Effector memory CD4-positive, alpha-beta T cell (primary cell): ENCODE measurements around the gene IQCE.

Experiments used
- DNase-seq, 3 donors: peaks; one replicate each; pipeline ENCODE4 v3.0.0-alpha.2; 2020
- H3K27ac ChIP-seq: 2 replicates; pipeline ENCODE4 v1.7.0; 2013; ENCODE audit warnings: mild to moderate bottlenecking, low read length, moderate library complexity; ENCODE audit not compliant: insufficient read depth, poor library complexity, severe bottlenecking
- H3K27me3 ChIP-seq: replicated peaks from 2 replicates; pipeline ENCODE4 v1.7.0; 2013; ENCODE audit warnings: mild to moderate bottlenecking, low read length; ENCODE audit not compliant: insufficient read depth, control insufficient read depth, poor library complexity, severe bottlenecking
- H3K36me3 ChIP-seq: 2 replicates; pipeline ENCODE4 v1.7.0; 2013; ENCODE audit warnings: mild to moderate bottlenecking, low read length, moderate library complexity; ENCODE audit not compliant: control insufficient read depth, insufficient read depth
- H3K4me1 ChIP-seq: 2 replicates; pipeline ENCODE4 v1.7.0; 2013; ENCODE audit warnings: low read length, mild to moderate bottlenecking; ENCODE audit not compliant: control insufficient read depth, insufficient read depth, poor library complexity, severe bottlenecking
- H3K4me3 ChIP-seq: 2 replicates; pipeline ENCODE4 v1.7.0; 2013; ENCODE audit warnings: low read length, low read depth, mild to moderate bottlenecking; ENCODE audit not compliant: insufficient read depth, poor library complexity, severe bottlenecking
- H3K9me3 ChIP-seq: 2 replicates; pipeline ENCODE4 v1.7.0; 2013; ENCODE audit warnings: mild to moderate bottlenecking, low read length, moderate library complexity; ENCODE audit not compliant: control insufficient read depth

IQCE gene

DNA sequence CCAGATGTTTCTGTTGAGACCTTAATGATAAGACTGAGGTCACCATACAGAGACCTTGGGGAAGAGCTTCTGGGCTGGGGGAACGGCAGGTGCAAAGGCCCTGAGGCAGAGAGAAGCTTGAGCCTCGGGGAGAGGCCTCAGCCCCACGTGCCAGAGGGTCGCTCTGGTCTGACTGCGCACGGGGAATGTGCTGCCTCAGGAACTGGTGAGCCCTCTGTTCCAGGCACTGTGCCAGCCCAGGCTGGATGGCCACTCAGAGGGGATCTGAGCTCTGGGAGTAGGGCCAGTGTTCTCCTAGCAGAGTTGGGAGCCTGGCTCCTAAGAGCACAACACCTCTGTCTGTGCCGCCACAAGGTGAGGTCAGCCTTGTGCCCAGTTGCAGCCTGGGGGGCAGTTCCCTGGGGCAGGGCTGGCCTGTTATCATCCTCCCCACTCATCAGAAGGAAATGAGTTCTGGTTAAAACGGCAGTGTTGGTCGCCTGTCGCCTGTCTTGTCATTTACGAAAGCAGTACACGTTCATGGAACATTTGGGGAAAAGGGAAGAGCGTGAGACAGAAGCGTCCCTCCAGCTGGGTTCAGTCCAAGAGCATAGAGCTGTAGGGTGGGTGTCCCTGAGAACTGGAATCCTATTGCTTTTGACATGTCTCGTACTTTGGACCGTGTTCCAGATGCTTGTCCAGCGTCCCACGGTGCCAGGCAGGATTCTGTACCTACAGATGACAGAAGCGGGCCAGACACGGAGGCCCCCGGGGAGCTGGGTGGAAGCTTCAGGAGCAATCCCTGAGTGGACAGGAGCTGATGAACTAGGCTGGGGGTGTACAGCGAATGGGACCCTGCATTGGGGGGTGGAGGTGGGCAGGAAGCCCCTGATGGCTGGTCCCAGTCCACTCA is 77.3 kb downstream of the IQCE start:
- Histone ChIP-seq H3K4me3 (no peak overlapping the region), H3K36me3 (no peaks in the 10 kb centered on the region), H3K27me3 (no peaks in the 10 kb centered on the region), H3K9me3 (no peaks in the 10 kb centered on the region), H3K4me1 (peaks cover 24% of the 10 kb centered on the region), H3K27ac (no peak overlapping the region)
- no peak for DNase-seq

DNA sequence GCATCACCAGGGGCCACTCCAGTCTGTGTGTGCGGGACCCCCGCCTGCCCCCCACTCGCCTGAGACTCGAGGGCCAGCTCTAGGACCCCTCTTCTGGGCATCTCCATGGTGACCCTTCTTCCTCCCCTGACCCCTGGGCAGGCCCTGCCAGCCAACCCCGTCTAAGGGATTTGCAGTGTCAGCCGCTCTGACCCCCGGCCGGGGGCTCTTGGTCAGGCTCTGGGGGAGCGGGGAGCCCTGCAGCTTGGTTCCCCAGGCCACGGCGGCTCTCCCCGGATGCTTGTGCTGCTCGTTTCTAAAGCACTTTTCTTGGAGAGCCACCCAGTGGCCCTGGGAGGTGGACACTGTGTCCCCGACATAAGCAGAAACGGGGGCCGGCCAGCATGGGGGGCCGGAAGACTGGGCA is 78.3 kb downstream of the IQCE start:
- Histone ChIP-seq H3K36me3 (no peaks in the 10 kb centered on the region), H3K27ac (no peak overlapping the region), H3K4me1 (peaks cover 20% of the 10 kb centered on the region), H3K4me3 (no peak overlapping the region), H3K27me3 (no peaks in the 10 kb centered on the region), H3K9me3 (no peaks in the 10 kb centered on the region)
- DNase-seq: no peak

DNA sequence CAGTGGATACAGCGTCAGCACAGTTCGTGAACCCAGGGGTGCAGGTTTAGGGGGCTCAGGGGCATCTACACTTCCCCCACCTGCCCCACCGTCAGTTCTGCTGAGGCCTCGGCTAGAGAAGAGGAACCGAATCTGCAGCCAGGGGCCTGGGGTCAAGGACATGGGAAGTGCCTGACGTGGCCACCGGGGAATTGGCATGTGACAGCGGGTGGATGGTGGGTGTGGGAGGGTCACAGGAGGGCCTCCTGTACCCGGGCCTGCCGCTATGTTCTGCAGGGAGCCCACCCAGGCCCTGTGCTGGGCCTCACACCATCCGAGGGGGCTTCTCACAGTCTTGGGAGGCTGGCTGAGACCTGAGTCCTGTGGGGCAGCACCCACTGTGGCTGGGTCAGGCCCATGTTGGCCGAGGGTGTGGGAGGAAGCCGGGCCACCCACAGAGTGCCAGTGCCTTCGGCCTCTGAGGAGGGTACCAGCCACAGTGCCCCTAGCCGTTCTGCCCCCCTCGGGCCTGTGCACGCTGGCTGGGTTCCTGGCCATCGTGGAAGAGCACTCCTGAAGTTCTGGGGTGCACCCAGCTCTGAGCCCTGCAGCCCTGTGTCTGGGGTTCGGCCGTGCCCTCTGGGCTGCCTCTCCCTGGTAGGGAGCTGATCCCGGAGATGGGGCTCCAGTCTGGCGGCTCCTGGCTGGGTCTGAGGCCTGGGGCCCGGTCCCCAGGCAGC is 78.9 kb downstream of the IQCE start:
- no peak for DNase-seq
- peaks cover 14% of the 10 kb centered on the region for H3K4me1 ChIP-seq
- no peak overlapping the region for H3K27ac ChIP-seq
- no peak overlapping the region for H3K4me3 ChIP-seq
- H3K9me3 ChIP-seq: no peaks in the 10 kb centered on the region
- H3K27me3 ChIP-seq: no peaks in the 10 kb centered on the region
- no peaks in the 10 kb centered on the region for H3K36me3 ChIP-seq

DNA sequence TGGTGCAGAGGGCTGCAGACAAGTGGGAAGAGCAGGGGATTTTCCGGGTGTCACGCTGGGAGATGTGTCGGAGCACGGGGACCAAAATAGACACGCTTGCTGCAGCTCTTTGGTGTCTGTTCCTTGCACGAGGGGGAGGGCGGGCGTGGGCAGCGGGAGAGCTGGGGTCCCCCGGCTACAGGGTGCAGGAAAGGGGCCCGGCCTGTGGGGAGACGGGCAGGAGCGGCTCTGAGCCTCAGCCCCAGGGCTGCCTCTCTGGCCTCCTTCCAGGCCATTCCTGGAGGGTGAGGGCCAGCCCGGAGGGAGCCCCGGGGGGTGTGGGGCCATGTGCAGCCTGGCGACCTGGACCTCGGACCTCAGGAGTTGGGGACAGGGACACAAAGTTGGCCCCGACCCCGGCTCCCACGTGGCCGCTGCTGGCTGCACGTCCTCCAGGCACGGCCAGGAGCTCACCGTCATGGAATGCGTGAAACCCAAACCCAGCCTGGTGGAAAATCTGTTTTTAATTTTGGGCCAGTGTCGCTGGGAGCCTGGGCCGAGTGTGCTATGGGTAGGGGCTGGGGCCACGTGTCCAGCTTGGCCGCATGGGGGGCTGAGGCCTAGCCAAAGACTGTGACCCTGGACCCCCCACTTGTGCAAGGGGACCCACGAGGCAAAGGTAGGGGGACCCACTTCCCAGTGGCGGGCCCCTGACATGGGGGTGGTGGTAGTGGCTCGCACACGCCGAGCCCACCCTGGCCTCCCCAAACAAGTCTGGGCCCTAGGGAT is 79.6 kb downstream of the IQCE start:
- Histone ChIP-seq H3K4me3 (no peak overlapping the region), H3K27me3 (no peaks in the 10 kb centered on the region), H3K36me3 (no peaks in the 10 kb centered on the region), H3K4me1 (peaks cover 7% of the 10 kb centered on the region), H3K27ac (no peak overlapping the region), H3K9me3 (no peaks in the 10 kb centered on the region)
- DNase-seq: no peak

DNA sequence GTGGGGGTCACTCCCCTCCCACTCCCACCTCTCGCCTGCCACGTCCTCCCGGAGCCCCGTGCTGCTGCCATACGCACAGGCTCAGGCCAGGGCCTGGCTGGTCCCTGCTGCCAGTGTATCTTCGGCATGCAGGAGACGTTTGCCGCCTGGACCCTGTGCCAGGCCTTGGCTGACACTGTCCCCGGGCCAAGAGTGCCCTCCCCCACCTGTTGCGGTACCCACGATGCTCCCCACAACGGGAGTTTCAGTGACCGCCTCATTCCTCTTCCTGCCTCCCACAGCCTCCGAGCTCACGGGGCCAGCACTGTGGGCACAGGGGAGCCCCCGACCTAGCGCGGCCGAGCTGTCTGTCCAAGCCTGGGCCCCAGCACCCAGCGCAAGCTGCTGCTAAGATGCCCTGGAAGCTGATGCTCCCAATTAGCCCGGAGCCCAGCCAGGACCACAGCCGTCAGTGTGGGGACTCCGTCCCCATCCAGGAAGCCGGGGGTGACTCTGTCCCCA is 80.5 kb downstream of the IQCE start:
- no peak for DNase-seq
- Histone ChIP-seq H3K4me1 (no peaks in the 10 kb centered on the region), H3K27me3 (no peaks in the 10 kb centered on the region), H3K36me3 (no peaks in the 10 kb centered on the region), H3K27ac (no peak overlapping the region), H3K4me3 (no peak overlapping the region), H3K9me3 (no peaks in the 10 kb centered on the region)

DNA sequence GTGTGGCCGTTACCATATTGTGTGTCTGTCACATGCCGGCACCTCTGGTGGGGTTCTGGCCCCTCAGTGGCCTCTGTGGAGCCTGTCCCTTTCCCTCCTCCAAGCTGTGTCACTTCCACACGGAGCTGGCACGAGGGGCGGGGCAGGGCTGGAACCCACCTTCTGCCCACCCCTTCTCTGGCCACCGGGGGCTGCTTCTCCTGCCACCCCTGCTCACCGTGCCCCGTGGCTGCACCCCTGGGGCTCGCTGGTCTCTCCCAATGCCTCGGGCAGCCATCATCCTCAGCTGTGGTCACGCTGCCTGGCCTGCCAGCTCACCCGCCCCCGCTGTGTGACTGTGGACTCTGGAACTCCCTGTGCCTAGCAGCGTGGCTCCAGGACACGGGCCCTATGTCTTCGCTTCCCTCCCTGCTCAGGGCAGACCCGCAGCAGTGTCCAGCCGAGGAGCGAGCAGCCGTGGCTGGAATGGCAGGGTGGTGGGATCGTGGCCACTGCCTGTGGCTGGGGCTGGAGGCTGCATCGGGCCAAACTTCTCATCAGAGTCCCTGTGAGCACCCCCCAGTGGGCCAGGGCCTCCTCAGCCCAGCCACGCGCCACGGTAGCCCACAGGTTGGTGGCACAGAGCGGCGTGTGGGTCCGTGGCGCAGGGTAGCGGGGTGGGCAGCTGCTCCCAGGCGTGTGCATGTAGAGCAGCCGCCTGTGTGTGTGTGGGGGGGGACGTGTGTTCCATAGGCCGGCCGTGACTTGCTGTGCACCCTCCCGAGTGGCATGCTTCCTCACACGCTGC is 81.1 kb downstream of the IQCE start:
- Histone ChIP-seq H3K36me3 (no peaks in the 10 kb centered on the region), H3K4me3 (no peak overlapping the region), H3K27ac (no peak overlapping the region), H3K4me1 (peaks cover 3% of the 10 kb centered on the region), H3K27me3 (no peaks in the 10 kb centered on the region), H3K9me3 (no peaks in the 10 kb centered on the region)
- no peak for DNase-seq

DNA sequence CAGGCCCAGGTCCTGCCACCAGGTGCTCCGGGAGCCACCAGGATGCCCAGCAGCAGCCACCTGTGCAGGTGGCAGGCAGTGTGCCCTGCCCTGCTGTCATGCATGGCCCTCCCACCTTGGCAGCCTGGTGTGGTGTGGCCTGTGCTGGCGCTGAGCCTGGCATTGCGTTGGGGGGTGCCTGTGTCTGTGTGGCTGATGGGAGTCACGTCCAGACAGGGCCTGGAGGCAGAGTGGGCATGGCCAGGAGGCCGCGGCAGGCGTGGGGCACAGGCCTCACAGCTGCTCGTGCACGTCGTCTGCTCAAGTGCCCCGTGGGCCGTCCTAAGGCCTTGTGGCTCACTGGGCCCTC is 81.7 kb downstream of the IQCE start:
- Histone ChIP-seq H3K27ac (no peak overlapping the region), H3K4me1 (peaks cover 9% of the 10 kb centered on the region), H3K4me3 (no peak overlapping the region)

DNA sequence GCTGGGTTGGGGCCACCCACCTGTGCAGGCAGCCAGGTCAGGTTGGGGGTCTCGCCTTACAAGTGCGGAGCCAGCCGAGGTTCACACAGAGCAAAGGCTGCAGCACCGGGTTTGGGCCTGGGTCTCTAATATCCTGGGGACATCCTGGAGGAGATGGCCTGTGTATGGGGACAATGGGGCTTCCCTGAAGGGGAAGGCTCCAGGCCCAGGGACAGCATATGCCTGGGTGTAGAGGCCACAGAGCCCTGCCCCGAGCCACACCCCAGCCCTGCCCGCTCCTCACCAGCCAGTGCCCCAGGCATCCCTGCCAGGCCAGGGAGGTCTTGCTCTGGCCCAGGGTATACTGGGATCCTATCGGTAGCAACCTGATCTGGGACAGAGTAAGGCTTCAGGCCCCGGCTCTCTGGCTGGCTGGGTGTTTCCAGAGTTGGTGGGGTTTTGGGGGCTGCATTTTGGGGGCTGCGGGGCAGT is 82.1 kb downstream of the IQCE start:
- Histone ChIP-seq H3K4me1 (peaks cover 13% of the 10 kb centered on the region), H3K36me3 (no peaks in the 10 kb centered on the region), H3K4me3 (no peak overlapping the region), H3K27ac (no peak overlapping the region), H3K27me3 (no peaks in the 10 kb centered on the region), H3K9me3 (no peaks in the 10 kb centered on the region)
- DNase-seq: no peak

More for the DNA sequence above, 81.7 kb downstream of the IQCE start:
- DNase-seq: no peak
- Histone ChIP-seq H3K9me3 (no peaks in the 10 kb centered on the region), H3K36me3 (no peaks in the 10 kb centered on the region), H3K27me3 (no peaks in the 10 kb centered on the region)
